ENCODE results near the gene CKMT1A.

GRCh38 chr15:43702174-43702573 is 8.5 kb downstream of the CKMT1A start:
- no peak for TF ChIP-seq CTCF (conservative IDR thresholded peaks at IDR 0.05)
- no peak for TF ChIP-seq ZFX (IDR thresholded peaks at IDR 0.05)

All from C4-2B (cell line).